Stimulated activated CD8-positive, alpha-beta memory T cell treated with anti-CD3 and anti-CD28 coated beads, Interleukin-12 subunit alpha, Interleukin-12 subunit beta, amount 100 ng/mL, for 1 hour (primary cell): ENCODE results near the gene GSDME.
"Not testable (repeated sequence)": the region's sequence is repeated elsewhere in the genome, so short reads cannot be mapped to it uniquely, and the experiment has no call there.

Experiments used
- DNase-seq: peaks from one replicate; pipeline ENCODE4 v3.0.0-alpha.2; 2020; ENCODE audit warnings: low read depth

GSDME gene

GRCh38 chr7:24757353-24758275, at the start of gene GSDME:
GSDME (minus strand) TSS chr7:24757464; CDS start chr7:24749774, 7,690 bp downstream.
- DNase-seq: no peak

- DNase-seq: no peak
These were observed 45.0 kb upstream of the GSDME start for GRCh38 chr7:24802300-24802699.

- DNase-seq: no peak
These were observed 44.6 kb upstream of the GSDME start for GRCh38 chr7:24801883-24802282.

- no peak for DNase-seq
These were observed 43.4 kb upstream of the GSDME start for GRCh38 chr7:24800667-24801066.

DNA sequence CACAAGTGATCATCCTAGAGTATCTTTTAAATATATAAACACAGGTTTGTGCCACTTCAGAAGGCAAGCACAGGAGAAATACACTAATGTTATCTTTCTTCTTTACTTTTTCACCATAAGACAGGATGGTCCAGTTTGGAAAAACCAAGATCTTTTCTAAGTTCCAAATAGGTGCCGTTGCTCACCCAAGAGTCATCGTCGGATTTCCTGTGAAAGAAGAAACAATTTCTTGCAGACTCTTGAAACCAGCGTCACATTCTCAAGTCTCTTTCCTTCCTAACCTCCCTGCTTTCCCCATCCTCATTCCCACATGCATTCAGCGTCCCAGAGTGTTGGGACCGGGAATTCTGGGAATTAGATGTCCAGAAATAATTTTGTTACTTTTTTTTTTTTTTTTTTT, 42.8 kb upstream of the GSDME start:
- DNase-seq: no peak

GRCh38 chr7:24799506-24799905, 42.2 kb upstream of the GSDME start:
- no peak for DNase-seq

DNA sequence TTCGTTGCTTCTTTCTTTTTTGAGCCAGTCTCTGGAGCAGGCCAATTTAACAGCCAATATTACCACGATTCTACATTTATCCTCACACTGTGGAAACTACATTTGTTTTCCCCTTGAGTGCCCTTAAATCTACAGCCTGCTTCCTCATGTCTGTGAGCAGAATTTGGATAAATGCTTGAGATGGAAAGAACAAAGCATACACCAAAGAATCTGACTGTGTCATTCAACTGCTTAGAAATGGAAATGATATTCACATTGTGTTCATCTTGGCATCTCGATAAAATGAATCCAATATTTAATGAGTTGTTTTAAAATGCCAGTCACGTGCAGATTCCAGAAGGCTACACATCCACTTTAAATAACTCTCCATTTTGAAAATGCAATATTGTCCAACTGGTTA, 41.0 kb upstream of the GSDME start:
- no peak for DNase-seq

DNA sequence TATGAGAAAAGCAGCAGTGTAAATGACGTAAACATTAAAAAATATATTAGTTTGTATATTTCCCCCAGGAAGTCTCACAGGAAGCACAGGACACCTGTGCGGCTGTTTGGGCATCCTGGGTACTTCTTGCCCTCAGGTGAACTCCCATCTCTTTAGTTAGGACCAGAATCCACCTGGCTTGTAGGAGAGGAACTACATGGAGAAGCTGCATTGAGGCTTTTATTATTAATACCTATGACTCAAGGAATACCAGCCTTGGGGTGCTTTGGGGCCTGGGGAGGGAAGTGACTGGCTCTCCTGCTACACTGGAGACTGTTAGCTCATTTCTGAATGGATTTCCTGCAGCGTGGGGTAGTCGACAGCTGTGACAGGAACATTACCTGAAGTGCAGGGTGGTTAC, 40.0 kb upstream of the GSDME start:
- no peak for DNase-seq

GRCh38 chr7:24795407-24795767, 38.1 kb upstream of the GSDME start:
- DNase-seq: no peak

DNA sequence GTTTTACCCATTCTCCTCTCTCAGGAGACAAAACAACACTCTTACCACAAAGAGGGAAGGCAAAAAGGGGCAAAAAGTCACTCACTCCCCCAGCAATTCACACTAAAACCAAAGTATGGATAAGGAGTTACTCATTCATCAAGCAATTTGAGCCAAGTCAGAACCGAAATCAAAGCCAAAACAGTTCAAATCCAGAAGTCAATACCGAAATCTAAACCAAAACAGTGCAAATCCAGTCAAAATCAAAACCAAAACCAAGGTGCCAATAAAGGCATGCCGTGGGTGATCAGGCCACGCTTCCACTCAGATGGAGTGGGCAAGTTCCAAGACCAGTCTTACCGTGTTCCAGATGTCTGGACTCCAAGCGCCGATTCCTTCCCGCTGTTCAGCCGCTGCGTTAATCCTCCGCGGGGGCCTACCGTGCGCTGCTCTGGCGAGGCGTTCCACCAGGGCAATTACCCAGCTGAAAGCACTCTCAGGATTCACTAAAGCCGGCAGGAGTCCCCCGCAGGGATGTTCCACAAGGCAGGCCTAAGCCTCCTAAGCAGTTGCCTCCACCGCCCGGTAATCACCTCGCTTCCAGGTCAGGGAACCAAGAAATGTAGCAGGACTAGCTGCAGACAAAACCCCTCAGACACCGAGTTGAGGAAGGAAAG, 37.6 kb upstream of the GSDME start:
- not testable (repeated sequence) for DNase-seq

GRCh38 chr7:24793982-24794648, 36.9 kb upstream of the GSDME start:
- no peak for DNase-seq

DNA sequence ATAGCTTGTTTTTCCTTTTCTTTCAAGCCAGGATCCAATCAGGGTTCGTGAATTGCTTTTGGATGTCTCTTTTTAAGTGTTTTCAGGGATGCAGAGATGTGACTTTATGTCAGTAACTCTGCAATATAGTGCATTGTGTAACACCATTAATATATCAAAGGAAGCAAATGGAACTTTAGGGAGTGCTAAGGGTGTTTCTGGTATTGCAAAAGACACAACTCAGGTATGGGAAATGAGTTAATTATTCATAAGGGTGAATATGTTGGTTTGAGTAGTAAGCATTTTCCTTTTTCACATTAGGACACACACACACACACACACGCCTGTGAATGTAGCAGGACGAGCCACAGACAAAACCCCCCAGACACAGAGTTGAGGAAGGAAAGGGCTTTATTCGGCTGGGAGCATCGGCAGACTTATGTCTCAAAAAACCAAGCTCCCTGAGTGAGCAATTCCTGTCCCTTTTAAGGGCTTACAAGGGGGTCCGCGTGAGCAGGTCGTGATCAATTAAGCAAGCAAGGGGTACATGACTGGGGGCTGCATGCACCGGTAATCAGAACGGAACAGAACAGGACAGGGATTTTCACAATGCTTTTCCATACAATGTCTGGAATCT, 31.8 kb upstream of the GSDME start:
- no peak for DNase-seq

- DNase-seq: no peak
These were observed 30.8 kb upstream of the GSDME start for GRCh38 chr7:24788075-24788474.

- DNase-seq: no peak
These were observed 29.7 kb upstream of the GSDME start for GRCh38 chr7:24786941-24787340.

DNA sequence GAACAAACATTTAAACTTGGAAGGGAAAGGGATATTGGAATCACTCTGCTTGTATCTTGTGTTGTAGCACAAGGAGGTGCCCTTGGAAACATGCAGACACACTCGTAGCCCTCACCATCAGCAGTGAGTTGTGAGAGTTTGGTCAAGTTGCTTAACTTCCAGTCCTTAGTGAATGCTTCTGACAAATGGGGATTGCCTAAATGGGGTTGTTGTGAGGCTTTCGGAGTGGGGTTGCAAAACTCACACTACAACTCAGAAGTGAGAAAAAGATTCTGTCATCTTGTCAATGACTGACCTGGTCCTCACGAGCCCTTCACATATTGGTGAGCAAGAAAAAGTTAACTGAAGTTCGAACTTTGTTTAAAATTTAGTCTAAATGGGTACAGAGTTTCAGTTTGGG, 29.0 kb upstream of the GSDME start:
- DNase-seq: no peak

DNA sequence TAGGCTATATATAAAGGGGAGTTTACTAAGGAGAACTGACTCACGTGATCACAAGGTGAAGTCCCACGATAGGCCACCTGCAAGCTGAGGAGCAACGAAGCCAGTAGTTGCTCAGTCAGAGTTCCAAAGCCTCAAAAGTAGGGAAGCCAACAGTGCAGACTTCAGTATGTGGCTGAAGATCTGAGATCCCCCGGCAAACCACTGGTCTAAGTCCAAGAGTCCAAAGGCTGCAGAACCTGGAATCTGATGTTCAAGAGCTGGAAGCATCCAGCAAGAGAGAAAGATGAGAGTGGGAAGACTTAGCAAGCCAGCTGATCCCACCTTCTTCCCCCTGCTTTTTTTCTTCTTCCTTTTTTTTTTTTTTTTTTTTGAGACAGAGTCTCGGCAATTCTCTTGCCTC, 27.0 kb upstream of the GSDME start:
- DNase-seq: no peak

- no peak for DNase-seq
These were observed 26.4 kb upstream of the GSDME start for GRCh38 chr7:24783698-24784097.

GRCh38 chr7:24781106-24781505, 23.8 kb upstream of the GSDME start:
- DNase-seq: no peak

- no peak for DNase-seq
These were observed 22.0 kb upstream of the GSDME start for GRCh38 chr7:24779283-24779655.

GRCh38 chr7:24778543-24779282, 21.4 kb upstream of the GSDME start:
- DNase-seq: no peak

DNA sequence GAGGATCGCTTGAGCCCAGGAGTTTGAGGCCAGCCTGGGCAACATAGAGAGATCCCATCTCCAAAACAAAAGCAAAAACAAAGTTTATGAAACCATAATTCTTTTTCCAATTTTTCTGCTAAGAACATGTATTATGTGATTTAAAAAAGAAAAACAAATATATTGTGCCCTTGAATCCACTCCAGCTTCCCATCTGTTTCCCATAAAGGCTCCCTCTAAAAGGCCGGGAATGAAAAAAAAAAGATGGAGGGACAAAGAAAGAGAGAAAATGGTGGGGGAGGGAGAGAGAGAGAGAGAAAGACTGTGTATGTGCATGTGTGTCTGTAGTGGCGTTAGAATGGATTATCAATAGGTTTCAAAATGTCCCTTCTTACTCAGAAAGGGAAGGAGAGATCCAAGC, 20.5 kb upstream of the GSDME start:
- DNase-seq: no peak

- no peak for DNase-seq
These were observed 16.4 kb upstream of the GSDME start for GRCh38 chr7:24773646-24774045.
